Ovary (tissue), 9 donors: ENCODE measurements around the gene LRP2. TPM values are rescaled to one million over a fixed set of nuclear protein-coding genes. Genes with fewer than 3 reads are reported as not detected.

Source experiments
- DNase-seq, 5 donors: peaks; one replicate each; pipeline ENCODE4 v3.0.0-alpha.2; 2019 to 2020
- H3K27ac ChIP-seq, 2 donors: fragments of 200-600 bp; one replicate each; pipeline versions ENCODE4 v1.5.1 to v1.8.0; 2019 to 2022
- H3K27me3 ChIP-seq: fragments of 200-600 bp; one replicate; pipeline ENCODE4 v1.8.0; 2022
- H3K36me3 ChIP-seq: fragments of 200-600 bp; sonication (generic); one replicate; pipeline ENCODE4 v1.5.1; 2019
- H3K4me1 ChIP-seq: one replicate; pipeline ENCODE4 v1.8.1; 2013; ENCODE audit warnings: mild to moderate bottlenecking, moderate library complexity; ENCODE audit not compliant: insufficient read depth
- H3K4me3 ChIP-seq: fragments of 200-600 bp; sonication (generic); one replicate; pipeline ENCODE4 v1.5.1; 2017
- H3K9me3 ChIP-seq, 2 donors: fragments of 200-600 bp in 1 of 2; sonication (generic) in 1 of 2; one replicate each; pipeline versions ENCODE4 v1.5.1 to v1.8.1; 2013 to 2019; ENCODE audit warnings: mild to moderate bottlenecking in 1 of 2, moderate library complexity in 1 of 2
- EP300 ChIP-seq: sonication (generic); formaldehyde crosslinking; IDR thresholded peaks from one replicate; pipeline ENCODE4 v1.6.1; 2017; ENCODE audit warnings: antibody characterized with exemption
- POLR2A ChIP-seq: fragments of 450-650 bp; IDR thresholded peaks from one replicate; pipeline ENCODE4 v1.6.1; 2017; ENCODE audit warnings: antibody characterized with exemption, mild to moderate bottlenecking, moderate library complexity
- WGBS, 3 donors: extraction: QIAGEN DNeasy Blood & Tissue Kit in 1 of 3; methylation state at CpG; one replicate each; pipeline versions ENCODE4 v1.1.5 to v1.1.7; 2013 to 2017; 5-methylcytosine and 5-hydroxymethylcytosine counted together
- intact Hi-C, 4 donors: fragments of 100-400 bp; cut with DNase I; formaldehyde crosslinking; loops; one replicate each; pipeline versions ENCODE4 v1.11.0 to v1.15.1; 2022 to 2023
- polyA plus RNA-seq, 2 donors: library from polyadenylated mRNA; stranded (reverse); fragments of 200-250 nt in 1 of 2; fragments of 350-450 nt in 1 of 2; fragmentation: Illumina TruSeq in 1 of 2; extraction: RNeasy Lipid Tissue Mini Kit (QIAGEN cat#74804) in 1 of 2; gene quantifications; one replicate each; pipeline ENCODE4 v1.2.3, GENCODE V29; 2013 to 2014
- total RNA-seq, 7 donors: library from RNA; depleted of rRNA in 2 of 7; stranded (reverse); fragments of >200 nt in 2 of 7; fragmentation: NEBNext Ultra II Directional in 3 of 7; extraction: Animal tissue kit (Norgen Biotek cat#: 25700) in 3 of 7; gene quantifications; one replicate each; pipeline versions ENCODE4 v1.1.0 to v1.2.4, GENCODE V29; 2016 to 2023
- TF ChIP-seq, protein P1 (sequence below), 3 donors: fragments of 450-650 bp in 2 of 3; fragments of 200-600 bp in 1 of 3; IDR thresholded peaks; one replicate each; pipeline versions ENCODE4 v1.5.1 to v1.8.0; 2016 to 2022; ENCODE audit warnings: antibody characterized with exemption in 3 of 3, mild to moderate bottlenecking in 1 of 3
- donor health status: DM: no; HTN: no; CAD: no; lungs with moderate emphysema.
- donor health status: DM: no; HTN: no; CAD: no.
- donor health status: Bipolar disorder and iron deficiency.
- donor health status: DM: yes; HTN: yes; CAD: no.
- donor health status: DM: no; HTN: no; CAD: no.
- donor health status: DM: yes; HTN: yes; CAD: no.

The LRP2 gene
- total and polyA plus RNA-seq, 9 donors: 0.01 to 13.4 (median 0.24) TPM

GRCh38 chr2:169089182-169089581, 273.2 kb downstream of the LRP2 start:
- Histone ChIP-seq H3K4me1 (no peaks in the 10 kb centered on the region), H3K4me3 (no peak overlapping the region), H3K36me3 (no peaks in the 10 kb centered on the region), H3K27ac (no peak overlapping the region), H3K27me3 (no peaks in the 10 kb centered on the region), H3K9me3 (no peaks in the 10 kb centered on the region)
- no peak for DNase-seq
- intact Hi-C loops: no loop called here
- 60 to 79% (median 63%) methylated on average over 2 of the region's 2 CpGs for WGBS, 3 donors
- TF ChIP-seq POLR2A (no peak), EP300 (no peak)
- TF ChIP-seq, protein P1, sequence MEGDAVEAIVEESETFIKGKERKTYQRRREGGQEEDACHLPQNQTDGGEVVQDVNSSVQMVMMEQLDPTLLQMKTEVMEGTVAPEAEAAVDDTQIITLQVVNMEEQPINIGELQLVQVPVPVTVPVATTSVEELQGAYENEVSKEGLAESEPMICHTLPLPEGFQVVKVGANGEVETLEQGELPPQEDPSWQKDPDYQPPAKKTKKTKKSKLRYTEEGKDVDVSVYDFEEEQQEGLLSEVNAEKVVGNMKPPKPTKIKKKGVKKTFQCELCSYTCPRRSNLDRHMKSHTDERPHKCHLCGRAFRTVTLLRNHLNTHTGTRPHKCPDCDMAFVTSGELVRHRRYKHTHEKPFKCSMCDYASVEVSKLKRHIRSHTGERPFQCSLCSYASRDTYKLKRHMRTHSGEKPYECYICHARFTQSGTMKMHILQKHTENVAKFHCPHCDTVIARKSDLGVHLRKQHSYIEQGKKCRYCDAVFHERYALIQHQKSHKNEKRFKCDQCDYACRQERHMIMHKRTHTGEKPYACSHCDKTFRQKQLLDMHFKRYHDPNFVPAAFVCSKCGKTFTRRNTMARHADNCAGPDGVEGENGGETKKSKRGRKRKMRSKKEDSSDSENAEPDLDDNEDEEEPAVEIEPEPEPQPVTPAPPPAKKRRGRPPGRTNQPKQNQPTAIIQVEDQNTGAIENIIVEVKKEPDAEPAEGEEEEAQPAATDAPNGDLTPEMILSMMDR (IDR thresholded peaks at IDR 0.05): no peak

GRCh38 chr2:169087757-169088379, 274.5 kb downstream of the LRP2 start:
- no peaks in the 10 kb centered on the region for H3K9me3 ChIP-seq
- H3K4me1 ChIP-seq: no peaks in the 10 kb centered on the region
- DNase-seq: no peak
- H3K27ac ChIP-seq: no peak overlapping the region
- no peak overlapping the region for H3K4me3 ChIP-seq
- intact Hi-C loops: no loop called here
- H3K27me3 ChIP-seq: no peaks in the 10 kb centered on the region
- 70 to 80% (median 73%) methylated on average over 6 of the region's 6 CpGs for WGBS, 3 donors
- TF ChIP-seq POLR2A: no peak
- TF ChIP-seq, protein P1 (IDR thresholded peaks at IDR 0.05): no peak
- H3K36me3 ChIP-seq: no peaks in the 10 kb centered on the region

GRCh38 chr2:169086893-169087467, 275.4 kb downstream of the LRP2 start:
- Histone ChIP-seq H3K9me3 (no peaks in the 10 kb centered on the region), H3K27me3 (no peaks in the 10 kb centered on the region), H3K36me3 (no peaks in the 10 kb centered on the region), H3K27ac (no peak overlapping the region), H3K4me1 (no peaks in the 10 kb centered on the region), H3K4me3 (no peak overlapping the region)
- no peak for DNase-seq
- TF ChIP-seq POLR2A (no peak), EP300 (no peak)
- TF ChIP-seq, protein P1 (IDR thresholded peaks at IDR 0.05): no peak
- intact Hi-C loops: no loop called here
- WGBS, 3 donors: 85 to 90% (median 86%) methylated on average over 3 of the region's 3 CpGs

- H3K36me3 ChIP-seq: no peaks in the 10 kb centered on the region
These were observed 279.3 kb downstream of the LRP2 start for GRCh38 chr2:169082995-169083394.

More at GRCh38 chr2:169082995-169083394, 279.3 kb downstream of the LRP2 start:
- Histone ChIP-seq H3K4me3 (no peak overlapping the region), H3K9me3 (no peaks in the 10 kb centered on the region), H3K27me3 (no peaks in the 10 kb centered on the region), H3K4me1 (no peaks in the 10 kb centered on the region), H3K27ac (no peak overlapping the region)
- intact Hi-C loops: no loop called here
- DNase-seq: no peak
- WGBS, 3 donors: 74 to 77% (median 74%) methylated on average over 4 of the region's 4 CpGs
- TF ChIP-seq EP300 (no peak), POLR2A (no peak)
- TF ChIP-seq, protein P1 (IDR thresholded peaks at IDR 0.05): no peak
